IMR-90 (cell line): ENCODE measurements around the gene ARMH4. TPM values are rescaled to one million over a fixed set of nuclear protein-coding genes. Genes with fewer than 3 reads are reported as not detected.

Source experiments
- ATAC-seq: fragments of 200-7000 bp; cut with Tn5 transposase; 2 replicates; pipeline ENCODE4 v1.9.1; 2020; ENCODE audit warnings: low read depth, mild to moderate bottlenecking, moderate library complexity
- BruUV-seq: library from RNA; stranded (reverse); fragments of 400-500 nt; replicated peaks from 2 replicates; lab custom pipeline; 2021; lab: Mats Ljungman, UMichigan
- CTCF ChIA-PET: fragments of 300-600 bp; formaldehyde crosslinking; extraction: SDS; loops from one replicate; lab custom pipeline; 2021; ENCODE audit warnings: antibody characterized with exemption; lab: Yijun Ruan, JAX
- POLR2A ChIA-PET: fragments of 300-600 bp; sonication (Branson Sonifier 250); formaldehyde crosslinking; loops from one replicate; lab custom pipeline; 2022; ENCODE audit warnings: antibody characterized with exemption; ENCODE audit not compliant: unreplicated experiment; lab: Charles Lee
- DNase-seq: peaks from one replicate; pipeline ENCODE4 v3.0.0; 2013
- H2AFZ ChIP-seq: replicated peaks from 2 replicates; pipeline ENCODE3; 2013; ENCODE audit warnings: low read length, mild to moderate bottlenecking; ENCODE audit not compliant: poor library complexity
- H2AK5ac ChIP-seq: 2 replicates; pipeline ENCODE4 v1.6.1; 2013; ENCODE audit warnings: low read depth, low read length, inconsistent platforms
- H2AK9ac ChIP-seq: replicated peaks from 2 replicates; pipeline ENCODE3; 2013; ENCODE audit warnings: mild to moderate bottlenecking, low read depth, low read length, moderate library complexity; ENCODE audit not compliant: poor library complexity
- H2BK120ac ChIP-seq: 2 replicates; pipeline ENCODE4 v1.6.1; 2013; ENCODE audit warnings: low read depth, low read length, inconsistent platforms
- H2BK15ac ChIP-seq: 3 replicates; pipeline ENCODE4 v1.6.1; 2013; ENCODE audit warnings: low read depth, low read length, inconsistent platforms
- H2BK20ac ChIP-seq: 2 replicates; pipeline ENCODE4 v1.6.1; 2013; ENCODE audit warnings: low read depth, mild to moderate bottlenecking, inconsistent platforms, low read length, moderate library complexity
- H2BK5ac ChIP-seq: 2 replicates; pipeline ENCODE4 v1.6.1; 2013; ENCODE audit warnings: mild to moderate bottlenecking, low read depth, low read length, inconsistent platforms; ENCODE audit not compliant: poor library complexity, severe bottlenecking
- H3K14ac ChIP-seq: replicated peaks from 2 replicates; pipeline ENCODE4 v1.6.1; 2013; ENCODE audit warnings: low read depth, low read length, inconsistent platforms
- H3K18ac ChIP-seq: 2 replicates; pipeline ENCODE4 v1.6.1; 2013; ENCODE audit warnings: low read depth, low read length, control low read depth
- H3K23ac ChIP-seq: 2 replicates; pipeline ENCODE4 v1.6.1; 2013; ENCODE audit warnings: low read depth, low read length, inconsistent platforms
- H3K27ac ChIP-seq: 2 replicates; pipeline ENCODE4 v1.5.1; 2013; ENCODE audit warnings: mild to moderate bottlenecking, control low read depth, low read length; ENCODE audit not compliant: insufficient read depth
- H3K27me3 ChIP-seq: 2 replicates; pipeline ENCODE4 v1.6.1; 2013; ENCODE audit warnings: low read length; ENCODE audit not compliant: control insufficient read depth, insufficient read depth
- H3K36me3 ChIP-seq: 2 replicates; pipeline ENCODE4 v1.6.1; 2013; ENCODE audit warnings: low read length, mixed read lengths; ENCODE audit not compliant: control insufficient read depth, insufficient read depth
- H3K4ac ChIP-seq: 2 replicates; pipeline ENCODE4 v1.6.1; 2013; ENCODE audit warnings: low read depth, low read length, inconsistent platforms
- H3K4me1 ChIP-seq: 2 replicates; pipeline ENCODE4 v1.6.1; 2013; ENCODE audit warnings: low read length, mixed read lengths; ENCODE audit not compliant: control insufficient read depth, insufficient read depth
- H3K4me2 ChIP-seq: 2 replicates; pipeline ENCODE4 v1.6.1; 2013; ENCODE audit warnings: low read depth, mild to moderate bottlenecking, control low read depth, low read length, moderate library complexity
- H3K4me3 ChIP-seq: 2 replicates; pipeline ENCODE4 v1.5.1; 2013; ENCODE audit warnings: low read depth, mild to moderate bottlenecking, control low read depth, low read length, moderate library complexity; ENCODE audit not compliant: insufficient read depth
- H3K56ac ChIP-seq: 2 replicates; pipeline ENCODE4 v1.6.1; 2013; ENCODE audit warnings: low read length, inconsistent platforms; ENCODE audit not compliant: insufficient read depth; ENCODE audit errors: extremely low read depth
- H3K79me1 ChIP-seq, 2 experiments: 2 replicates each; pipeline ENCODE4 v1.6.1; 2013; ENCODE audit warnings: low read length in 2 of 2, inconsistent platforms in 1 of 2, low read depth in 1 of 2
- H3K9ac ChIP-seq: 2 replicates; pipeline ENCODE4 v1.6.1; 2013; ENCODE audit warnings: low read depth, low read length, control low read depth
- H3K9me1 ChIP-seq: 2 replicates; pipeline ENCODE4 v1.6.1; 2013; ENCODE audit warnings: low read length, inconsistent platforms; ENCODE audit not compliant: insufficient read depth
- H3K9me3 ChIP-seq: 2 replicates; pipeline ENCODE4 v1.6.1; 2013; ENCODE audit warnings: low read length; ENCODE audit not compliant: control insufficient read depth, insufficient read depth
- H4K20me1 ChIP-seq: 2 replicates; pipeline ENCODE4 v1.6.1; 2013; ENCODE audit warnings: low read length, inconsistent platforms; ENCODE audit not compliant: insufficient read depth
- H4K5ac ChIP-seq: 2 replicates; pipeline ENCODE4 v1.6.1; 2013; ENCODE audit warnings: mild to moderate bottlenecking, low read depth, low read length, control low read depth
- H4K8ac ChIP-seq, 2 experiments: 2 replicates each; pipeline ENCODE4 v1.6.1; 2013; ENCODE audit warnings: low read depth in 2 of 2, low read length in 2 of 2, control low read depth in 1 of 2, inconsistent platforms in 1 of 2
- H4K91ac ChIP-seq: 2 replicates; pipeline ENCODE4 v1.6.1; 2013; ENCODE audit warnings: low read depth, low read length, inconsistent platforms; ENCODE audit not compliant: insufficient read depth
- BHLHE40 ChIP-seq: fragments of 150-350 bp; IDR thresholded peaks from 2 replicates; pipeline ENCODE4 v1.6.1; 2016; ENCODE audit warnings: mild to moderate bottlenecking, low read depth, low read length
- CEBPB ChIP-seq: IDR thresholded peaks from 2 replicates; pipeline ENCODE4 v1.6.1; 2012; ENCODE audit warnings: low read depth, low read length, improper control_type of control experiment
- CHD1 ChIP-seq: IDR thresholded peaks from 2 replicates; pipeline ENCODE4 v1.6.1; 2012; ENCODE audit warnings: low read depth, low read length, improper control_type of control experiment
- CTCF ChIP-seq: conservative IDR thresholded peaks from 2 replicates; pipeline ENCODE4 v1.5.1; 2012; ENCODE audit warnings: mild to moderate bottlenecking, low read depth, low read length, improper control_type of control experiment
- FOS ChIP-seq: fragments of 150-350 bp; IDR thresholded peaks from 2 replicates; pipeline ENCODE4 v1.6.1; 2016; ENCODE audit warnings: low read depth, low read length
- MAFK ChIP-seq: IDR thresholded peaks from 2 replicates; pipeline ENCODE4 v1.6.1; 2012; ENCODE audit warnings: low read depth, low read length, improper control_type of control experiment
- MAZ ChIP-seq: IDR thresholded peaks from 2 replicates; pipeline ENCODE4 v1.6.1; 2012; ENCODE audit warnings: low read depth, mild to moderate bottlenecking, low read length, improper control_type of control experiment, moderate library complexity, borderline replicate concordance
- MXI1 ChIP-seq: IDR thresholded peaks from 2 replicates; pipeline ENCODE4 v1.6.1; 2012; ENCODE audit warnings: low read depth, mild to moderate bottlenecking, low read length, moderate library complexity, borderline replicate concordance
- NFE2L2 ChIP-seq: fragments of 150-350 bp; IDR thresholded peaks from 2 replicates; pipeline ENCODE4 v1.6.1; 2016; ENCODE audit warnings: low read depth, mild to moderate bottlenecking, low read length
- POLR2A ChIP-seq: IDR thresholded peaks from 2 replicates; pipeline ENCODE4 v1.6.1; 2012; ENCODE audit warnings: mild to moderate bottlenecking, low read depth, low read length
- RAD21 ChIP-seq: IDR thresholded peaks from 2 replicates; pipeline ENCODE4 v1.6.1; 2012; ENCODE audit warnings: low read length, improper control_type of control experiment
- RCOR1 ChIP-seq: IDR thresholded peaks from 2 replicates; pipeline ENCODE4 v1.6.1; 2012; ENCODE audit warnings: mild to moderate bottlenecking, low read length, improper control_type of control experiment; ENCODE audit not compliant: insufficient replicate concordance
- RFX5 ChIP-seq: IDR thresholded peaks from 2 replicates; pipeline ENCODE4 v1.8.0; 2012; ENCODE audit warnings: low read depth, mild to moderate bottlenecking, low read length, moderate library complexity
- SMC3 ChIP-seq: fragments of 150-350 bp; IDR thresholded peaks from 2 replicates; pipeline ENCODE4 v1.6.1; 2016; ENCODE audit warnings: low read depth, mild to moderate bottlenecking, antibody characterized with exemption, low read length, moderate library complexity
- USF2 ChIP-seq: fragments of 150-350 bp; IDR thresholded peaks from 2 replicates; pipeline ENCODE4 v1.6.1; 2017; ENCODE audit warnings: mild to moderate bottlenecking, antibody characterized with exemption, low read length, low read depth
- WGBS, 2 experiments: methylation state at CpG; one replicate each; pipeline versions ENCODE4 v1.1.5 to v1.1.7; 2013; ENCODE audit warnings: missing lambda C conversion rate in 2 of 2; ENCODE audit not compliant: insufficient read length in 1 of 2; ENCODE audit errors: extremely low coverage in 2 of 2; 5-methylcytosine and 5-hydroxymethylcytosine counted together
- dilution Hi-C: fragments of 300-500 bp; cut with HindIII; formaldehyde crosslinking; loops from one replicate; pipeline ENCODE4 v1.14.3; 2018; ENCODE audit warnings: low sequenced_read_pairs; ENCODE audit not compliant: unreplicated experiment
- in situ Hi-C: fragments of 300-500 bp; cut with MboI; formaldehyde crosslinking; loops from 3 replicates; pipeline ENCODE4 v1.14.3; 2019; ENCODE audit warnings: low sequenced_read_pairs, inconsistent platforms, mixed read lengths
- intact Hi-C: fragments of 100-400 bp; cut with micrococcal nuclease; formaldehyde crosslinking; loops from 2 replicates; pipeline ENCODE4 v1.10.0; 2022
- polyA plus RNA-seq, 3 experiments: library from polyadenylated mRNA; depleted of rRNA; stranded (reverse); fragments of >200 nt; gene quantifications; 2 replicates each; pipeline ENCODE4 v1.2.3, GENCODE V29; 2012; ENCODE audit warnings: low replicate concordance in 1 of 3
- total RNA-seq: library from RNA; depleted of rRNA; stranded (reverse); fragments of >200 nt; gene quantifications from 2 replicates; pipeline ENCODE4 v1.2.3, GENCODE V29; 2012
- TF ChIP-seq, protein P1 (sequence below): fragments of 150-350 bp; IDR thresholded peaks from 2 replicates; pipeline ENCODE4 v1.6.1; 2016; ENCODE audit warnings: low read depth, mild to moderate bottlenecking, low read length, moderate library complexity, borderline replicate concordance

ARMH4 gene
- total and polyA plus RNA-seq, 2 of the 4 experiments (the other 2 are of a cell fraction), result 4.6 to 5.6 TPM

DNA sequence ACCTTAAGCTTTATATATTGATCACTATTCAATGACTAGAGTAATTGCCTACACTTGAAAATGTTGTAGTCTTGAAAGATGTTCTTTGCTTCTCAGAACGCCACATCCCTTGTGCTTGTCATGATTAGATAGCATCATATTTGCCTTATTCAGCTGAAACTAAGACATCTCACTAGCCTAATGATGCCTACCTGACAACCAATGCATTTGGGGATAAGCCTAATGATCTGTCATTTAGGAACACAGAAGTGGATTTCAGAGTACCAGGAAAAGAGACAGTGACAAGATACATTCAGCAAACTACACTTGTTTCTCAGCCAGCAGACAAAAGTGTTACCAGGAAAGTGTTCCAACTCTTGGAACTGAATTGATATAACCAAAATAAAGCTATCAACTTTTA, 83.7 kb downstream of the ARMH4 start:
- intact Hi-C loops, result no loop called here

More for the DNA sequence above, 83.7 kb downstream of the ARMH4 start:
- H3K56ac ChIP-seq, result no peak overlapping the region
- H3K4me2 ChIP-seq, result no peak overlapping the region
- ATAC-seq (no peak), DNase-seq (no peak)
- H3K18ac ChIP-seq, result no peak overlapping the region
- CTCF ChIA-PET, result interaction anchor here (0.7 kb wide), 1 partner anchor 583 kb away, joined by 4 read pairs; no protein-coding TSS in a partner anchor
- no peaks in the 10 kb centered on the region for H3K79me1 ChIP-seq
- no peak overlapping the region for H2AK9ac ChIP-seq
- H3K27me3 ChIP-seq, result peaks cover 3% of the 10 kb centered on the region
- H3K23ac ChIP-seq, result no peak overlapping the region
- no peak overlapping the region for H3K14ac ChIP-seq
- no peak overlapping the region for H2BK5ac ChIP-seq
- no peak overlapping the region for H4K91ac ChIP-seq
- H4K20me1 ChIP-seq, result no peaks in the 10 kb centered on the region
- no peak overlapping the region for H2AK5ac ChIP-seq
- H3K4me1 ChIP-seq, result no peaks in the 10 kb centered on the region
- no peak overlapping the region for H3K4ac ChIP-seq
- no peak overlapping the region for H2BK120ac ChIP-seq
- H2BK15ac ChIP-seq, result no peak overlapping the region
- WGBS, 2 experiments, result no CpG with 5 or more reads among the region's 1 CpG
- H4K8ac ChIP-seq, result no peak overlapping the region
- H2BK20ac ChIP-seq, result no peak overlapping the region
- no peaks in the 10 kb centered on the region for H3K9me1 ChIP-seq
- H3K9me3 ChIP-seq, result no peaks in the 10 kb centered on the region
- in situ Hi-C loops (loop anchor here (5.0 kb wide), 1 partner anchor 581 kb away; no protein-coding TSS in a partner anchor), dilution Hi-C loops (no loop called here)
- POLR2A ChIA-PET, result no interaction called here
- H3K9ac ChIP-seq, result no peak overlapping the region
- no peak overlapping the region for H3K27ac ChIP-seq
- no peak overlapping the region for H4K5ac ChIP-seq
- no peak for TF ChIP-seq CHD1
- no peak for TF ChIP-seq RFX5
- no peak for TF ChIP-seq MAFK
- no peak for TF ChIP-seq CEBPB
- no peak for TF ChIP-seq MAZ
- TF ChIP-seq POLR2A, result no peak
- no peak for TF ChIP-seq BHLHE40
- no peak for TF ChIP-seq RCOR1
- no peak for TF ChIP-seq FOS
- no peak for TF ChIP-seq NFE2L2
- TF ChIP-seq, protein P1, sequence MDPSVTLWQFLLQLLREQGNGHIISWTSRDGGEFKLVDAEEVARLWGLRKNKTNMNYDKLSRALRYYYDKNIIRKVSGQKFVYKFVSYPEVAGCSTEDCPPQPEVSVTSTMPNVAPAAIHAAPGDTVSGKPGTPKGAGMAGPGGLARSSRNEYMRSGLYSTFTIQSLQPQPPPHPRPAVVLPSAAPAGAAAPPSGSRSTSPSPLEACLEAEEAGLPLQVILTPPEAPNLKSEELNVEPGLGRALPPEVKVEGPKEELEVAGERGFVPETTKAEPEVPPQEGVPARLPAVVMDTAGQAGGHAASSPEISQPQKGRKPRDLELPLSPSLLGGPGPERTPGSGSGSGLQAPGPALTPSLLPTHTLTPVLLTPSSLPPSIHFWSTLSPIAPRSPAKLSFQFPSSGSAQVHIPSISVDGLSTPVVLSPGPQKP, result no peak
- TF ChIP-seq MXI1, result no peak
- no peak for TF ChIP-seq SMC3
- no peak for TF ChIP-seq CTCF
- TF ChIP-seq USF2, result no peak
- TF ChIP-seq RAD21, result no peak
- BruUV-seq, result no TSS peak
- no peaks in the 10 kb centered on the region for H3K36me3 ChIP-seq
- H3K4me3 ChIP-seq, result no peak overlapping the region
- H2AFZ ChIP-seq, result no peak overlapping the region
